Ureter (tissue), 1 donor: Measurements from ENCODE around the gene POU3F3. TPM values are rescaled to one million over a fixed set of nuclear protein-coding genes. Genes with fewer than 3 reads are reported as not detected.

Experiments
- DNase-seq: peaks from one replicate; pipeline ENCODE4 v3.0.0-alpha.2; 2020; ENCODE audit warnings: low spot score
- total RNA-seq: library from RNA; stranded (reverse); gene quantifications from one replicate; pipeline ENCODE4 v1.2.4, GENCODE V29; 2023
- donor health status: DM: yes; HTN: yes; CAD: no.

The POU3F3 gene
- total RNA-seq, 1 donor from 2014 or later = not detected

DNA sequence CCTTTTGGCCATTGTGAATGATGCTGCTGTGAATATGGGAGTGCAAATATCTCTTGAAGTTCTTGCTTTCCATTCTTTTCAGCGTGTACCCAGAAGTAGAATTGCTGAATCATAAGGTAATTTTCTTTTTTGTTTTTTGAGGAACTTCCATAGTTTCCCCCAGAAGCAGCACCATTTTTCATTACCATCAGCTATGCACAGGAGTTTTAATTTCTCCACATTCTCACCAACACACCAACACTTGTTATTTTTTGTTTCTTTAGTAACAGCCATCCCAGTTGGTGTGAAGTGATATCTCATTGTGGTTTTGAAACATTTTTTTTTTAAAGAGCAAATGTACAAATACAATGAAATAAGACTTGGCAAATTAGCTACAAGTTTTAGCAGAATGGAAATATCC lies 21.3 kb downstream of the POU3F3 start:
- DNase-seq = no peak

DNA sequence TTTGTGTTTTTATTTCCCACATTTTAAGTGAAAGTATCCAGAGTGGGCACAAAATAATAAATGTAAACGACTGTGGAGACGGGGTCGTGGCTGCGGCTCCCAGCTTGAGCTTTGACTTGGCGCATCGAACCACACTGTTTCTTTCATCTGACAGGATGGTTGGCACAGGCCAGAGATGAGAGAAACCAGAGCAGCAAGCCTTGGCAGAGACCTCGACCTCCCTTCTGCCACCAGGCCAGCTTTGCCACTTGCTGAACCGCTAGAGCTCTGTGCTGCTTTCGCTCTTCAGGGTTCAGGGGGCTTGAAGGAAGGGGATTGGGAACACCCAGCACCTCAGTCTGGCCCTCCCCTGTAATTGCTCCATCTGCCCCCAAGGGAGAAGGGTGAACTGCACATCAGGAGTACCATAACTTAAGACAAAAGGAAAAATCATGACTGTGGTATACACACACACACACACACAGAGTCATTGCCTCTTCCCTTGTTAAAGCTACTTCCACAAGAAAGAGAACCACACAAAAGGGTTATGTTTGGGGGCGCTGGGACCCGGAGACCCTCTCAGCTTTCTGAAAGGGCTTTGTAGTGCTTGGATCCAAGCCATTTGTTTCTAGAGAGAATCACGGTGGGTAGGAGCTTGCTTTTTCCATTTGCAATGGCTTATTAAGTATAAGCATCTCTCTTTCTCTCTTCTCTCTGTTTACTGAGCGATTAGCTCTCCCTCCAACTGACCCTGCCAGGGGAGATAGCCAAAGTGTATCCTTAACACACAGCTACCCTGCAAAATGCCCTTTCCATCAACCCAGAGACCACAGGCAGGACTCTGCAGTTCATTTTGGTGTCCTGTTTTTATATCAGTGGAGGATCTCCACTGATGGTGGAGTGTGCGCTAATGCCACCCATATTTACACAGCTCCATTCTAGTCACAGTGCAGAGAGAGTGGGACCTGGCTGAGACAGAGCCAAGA lies 23.0 kb downstream of the POU3F3 start:
- no peak for DNase-seq

DNA sequence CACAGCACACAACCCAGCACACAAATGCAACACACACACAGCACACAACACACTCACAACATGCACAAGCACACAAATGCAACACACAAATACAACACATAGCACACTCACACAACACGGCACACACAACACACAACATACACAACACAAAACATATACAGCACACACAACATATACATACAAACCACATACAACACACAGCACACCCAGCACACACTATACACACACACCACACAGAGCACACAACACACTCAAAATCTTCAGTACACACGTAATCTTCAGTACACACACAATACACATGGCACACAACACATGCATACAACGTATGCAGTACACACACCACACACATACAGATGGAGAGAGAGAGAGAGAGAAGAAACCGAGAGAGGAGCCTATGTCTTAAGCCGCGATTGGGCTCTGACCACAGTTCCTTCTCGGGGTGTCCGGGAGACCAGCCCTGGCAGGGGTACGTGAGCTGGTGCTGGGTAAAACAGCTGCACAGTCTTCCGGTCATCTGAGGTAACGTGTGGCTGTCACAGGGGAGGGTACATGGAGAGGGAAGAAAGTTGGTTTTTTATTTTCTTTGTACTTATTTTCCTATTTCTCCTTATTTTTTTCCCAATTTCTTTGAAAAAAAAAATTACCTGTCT lies 25.1 kb downstream of the POU3F3 start:
- no peak for DNase-seq

GRCh38 chr2:104880076-104880475 lies 26.2 kb downstream of the POU3F3 start:
- DNase-seq = no peak

- DNase-seq = no peak
These were observed 29.4 kb downstream of the POU3F3 start for GRCh38 chr2:104883357-104883756.

DNA sequence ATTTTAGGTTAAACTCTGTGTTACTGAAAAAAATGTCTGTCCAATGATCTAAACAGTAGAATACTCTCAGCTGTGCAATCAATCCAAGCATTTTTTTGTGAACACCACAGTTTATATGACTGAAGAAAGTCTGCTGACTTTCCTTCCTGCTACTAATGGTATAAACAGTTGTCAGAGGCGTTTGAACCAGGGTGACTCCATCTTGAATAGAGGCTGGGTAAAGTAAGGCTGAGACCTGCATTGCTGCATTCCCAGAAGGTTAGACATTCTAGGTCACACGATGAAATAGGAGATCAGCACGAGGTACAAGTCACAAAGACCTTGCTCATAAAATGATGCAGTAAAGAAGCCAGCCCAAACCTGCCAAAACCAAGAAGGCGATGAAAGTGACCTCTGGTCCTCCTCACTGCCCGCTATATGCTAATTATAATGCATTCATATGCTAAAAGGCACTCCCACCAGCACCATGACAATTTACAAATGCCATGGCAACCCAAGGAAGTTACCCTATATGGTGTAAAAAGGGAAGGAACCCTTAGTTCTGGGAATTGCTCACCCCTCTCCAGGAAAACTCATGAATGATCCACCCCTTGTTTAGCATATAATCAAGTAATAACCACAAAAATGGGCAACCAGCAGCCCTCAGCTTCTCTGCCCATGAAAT lies 31.3 kb downstream of the POU3F3 start:
- no peak for DNase-seq

DNA sequence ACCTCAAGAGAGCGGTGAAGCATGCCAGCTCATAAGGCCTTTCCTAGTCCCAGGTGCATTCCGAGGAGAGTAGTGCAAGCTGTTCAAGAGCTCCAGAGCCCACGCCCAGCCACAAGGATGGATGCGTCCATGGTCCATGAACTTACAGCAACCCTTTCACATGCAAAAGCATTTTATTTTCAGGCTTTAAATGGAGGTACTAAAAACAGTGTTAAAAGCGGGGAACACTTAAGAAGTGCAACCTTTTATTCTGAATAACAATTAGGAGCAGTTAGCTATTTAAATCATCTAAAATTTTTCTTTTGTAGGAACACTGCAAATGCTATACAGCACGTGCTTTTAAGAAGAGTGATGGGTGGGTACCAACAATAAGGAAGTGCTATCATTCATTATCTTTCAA lies 33.8 kb downstream of the POU3F3 start:
- no peak for DNase-seq

GRCh38 chr2:104888489-104889258 lies 34.8 kb downstream of the POU3F3 start:
- no peak for DNase-seq

DNA sequence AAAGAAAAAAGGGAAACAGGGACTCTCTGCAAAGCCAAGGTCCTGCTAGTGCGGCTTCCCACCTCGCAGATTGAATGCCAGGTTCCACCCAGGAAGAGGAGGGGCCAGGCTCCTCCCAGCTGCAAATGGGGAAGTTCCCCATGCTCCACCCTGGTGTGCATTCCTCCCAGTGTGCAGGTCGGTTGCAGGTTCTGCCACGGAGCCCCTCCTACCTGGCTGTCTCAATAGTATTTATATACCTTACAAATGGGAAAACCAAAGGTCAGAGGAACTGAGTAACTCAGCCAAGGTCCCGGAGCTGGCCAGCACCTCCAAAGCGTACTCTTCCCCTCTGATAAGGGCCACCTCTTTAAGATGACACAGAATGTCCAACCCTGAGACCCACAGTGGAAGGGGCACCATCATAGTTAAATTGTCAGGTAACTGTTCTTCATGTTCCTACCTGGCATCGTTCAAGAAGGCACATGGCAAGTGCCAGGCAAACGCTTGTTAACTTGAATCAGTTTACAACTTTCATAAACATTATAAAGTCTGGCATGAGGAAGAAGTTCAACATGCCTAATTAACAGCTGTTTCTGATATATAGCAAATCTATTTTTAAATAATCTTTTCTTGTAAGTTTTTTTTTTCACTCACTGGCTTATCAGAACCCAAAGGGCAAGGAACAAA lies 35.5 kb downstream of the POU3F3 start:
- no peak for DNase-seq

DNA sequence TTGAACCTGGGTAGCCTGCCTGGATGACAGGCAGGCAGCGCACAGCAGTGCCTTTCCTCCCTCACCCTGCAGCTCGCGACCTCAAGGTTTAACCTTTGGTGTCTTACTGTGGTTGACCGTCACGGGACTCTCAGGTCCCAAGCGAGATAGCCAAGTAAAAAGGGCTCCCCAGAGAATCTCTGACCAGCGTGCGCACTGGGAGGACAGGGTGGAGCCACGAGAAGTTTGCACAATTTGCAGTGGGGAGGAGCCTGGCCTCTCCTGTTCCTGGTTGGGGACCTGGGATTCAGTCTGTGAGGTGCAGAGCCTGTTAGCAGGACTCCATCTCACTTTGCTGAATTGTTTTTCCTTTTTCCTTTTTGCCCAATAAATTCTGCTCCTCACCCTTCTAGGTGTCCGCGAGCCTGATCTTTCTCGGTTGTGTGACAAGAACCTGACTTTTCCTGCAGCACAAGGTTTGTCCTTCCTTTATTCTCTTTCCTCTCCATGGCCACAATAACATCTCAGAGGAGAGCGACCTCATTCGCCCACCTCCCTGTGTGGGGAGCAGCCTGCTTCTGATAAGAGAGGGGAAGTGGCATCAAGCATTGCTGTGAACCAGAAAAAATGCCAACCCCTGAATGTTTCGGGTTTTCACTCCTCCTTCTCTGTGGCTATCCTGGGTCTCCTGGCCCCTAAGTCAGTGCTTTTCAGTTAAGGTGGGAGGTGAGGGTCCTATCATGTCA lies 36.2 kb downstream of the POU3F3 start:
- no peak for DNase-seq

- DNase-seq = no peak
These were observed 36.8 kb downstream of the POU3F3 start for GRCh38 chr2:104890685-104891069.

DNA sequence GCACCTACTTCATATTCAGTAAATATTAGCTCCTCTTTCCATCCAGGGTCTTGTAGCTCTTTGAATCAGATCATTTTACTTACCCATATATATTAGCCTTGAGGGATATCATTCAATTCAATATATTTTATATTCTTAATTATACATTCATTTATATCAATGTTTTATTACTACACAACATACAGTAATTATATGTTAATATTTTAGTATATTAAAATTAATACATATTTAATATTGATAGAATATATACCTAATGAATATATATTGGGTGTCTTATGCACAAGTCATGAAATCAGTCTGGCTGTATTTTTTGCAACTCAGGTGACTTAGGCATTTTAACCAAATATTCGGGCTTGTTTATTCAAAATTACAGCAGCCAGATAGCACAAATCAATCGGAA lies 37.2 kb downstream of the POU3F3 start:
- DNase-seq = no peak

DNA sequence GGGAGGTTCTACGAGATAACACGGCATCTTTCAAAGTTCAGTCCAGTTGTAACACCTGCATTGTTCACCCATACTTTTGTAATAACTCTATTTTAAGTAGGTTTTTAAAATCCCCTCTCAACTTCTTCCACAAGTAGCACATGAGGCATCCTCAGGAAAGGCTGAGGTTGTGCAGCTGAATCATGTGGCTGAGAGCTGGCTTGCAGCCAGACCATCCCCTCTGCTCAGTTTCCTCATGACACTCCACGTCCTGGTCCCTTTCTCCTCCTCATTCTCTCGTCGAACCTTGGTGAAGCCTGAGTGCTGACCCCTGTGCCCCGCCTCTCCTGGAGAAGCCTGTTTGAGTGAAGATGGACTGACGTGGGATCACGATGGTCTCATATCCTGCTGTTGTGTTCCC lies 42.5 kb downstream of the POU3F3 start:
- DNase-seq = no peak

DNA sequence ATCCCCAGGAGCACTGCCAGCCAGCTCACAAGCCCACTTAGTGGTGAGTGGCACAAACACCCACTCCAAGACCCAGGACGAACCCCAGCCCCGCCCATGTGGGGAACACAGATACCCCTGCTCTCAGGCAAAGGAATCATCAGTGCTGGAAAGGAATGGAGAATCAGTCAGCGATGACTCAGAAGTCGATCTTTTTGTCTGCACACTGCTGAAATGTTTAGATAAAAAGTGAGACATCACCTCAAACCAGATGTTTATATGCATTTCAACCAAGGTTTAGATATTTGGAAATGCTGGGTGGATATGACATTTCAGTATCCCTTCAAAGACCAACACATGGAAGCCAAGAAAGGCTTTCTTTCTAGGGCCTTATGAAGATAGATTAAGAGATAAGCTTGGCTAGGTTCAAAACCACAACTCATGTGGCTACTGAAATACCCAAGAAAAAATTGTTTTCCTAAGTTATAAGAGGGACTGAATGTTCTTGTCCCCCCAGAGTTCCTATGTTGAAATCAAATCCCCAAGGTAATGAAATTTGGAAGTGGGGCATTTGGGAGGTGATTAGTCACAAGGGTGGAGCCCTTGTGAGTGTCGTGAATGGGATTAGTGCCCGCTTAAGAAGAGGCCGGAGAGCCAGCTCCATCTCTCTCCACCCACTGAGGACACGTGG lies 43.7 kb downstream of the POU3F3 start:
- DNase-seq = no peak

GRCh38 chr2:104900608-104901007 lies 46.7 kb downstream of the POU3F3 start:
- DNase-seq = no peak

- DNase-seq = no peak
These were observed 47.3 kb downstream of the POU3F3 start for GRCh38 chr2:104901037-104901881.

DNA sequence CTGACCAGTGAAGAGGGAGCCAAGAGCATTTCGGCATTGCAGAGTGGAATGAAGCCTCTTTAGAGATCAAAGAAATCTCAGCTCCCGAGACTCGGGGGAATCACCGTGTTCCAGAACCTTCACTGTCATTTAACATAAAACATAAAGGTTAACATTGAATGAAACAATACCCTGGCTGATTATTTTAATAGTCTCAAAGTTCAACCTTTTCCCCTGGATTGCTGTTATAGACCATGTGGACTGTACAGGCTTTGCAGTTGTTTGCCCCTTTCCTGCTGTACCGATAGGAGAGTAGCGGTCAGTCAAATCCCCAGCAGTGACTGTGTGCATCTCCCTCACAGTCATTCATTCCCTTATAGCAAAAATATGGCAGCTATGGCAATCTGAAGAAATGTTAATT lies 48.4 kb downstream of the POU3F3 start:
- no peak for DNase-seq
